Stimulated activated CD8-positive, alpha-beta memory T cell treated with anti-CD3 and anti-CD28 coated beads, Interleukin-12 subunit alpha, Interleukin-12 subunit beta, amount 100 ng/mL, for 24 hours (primary cell): ENCODE data around the gene FAM81B.

Experiments
- DNase-seq: peaks from one replicate; pipeline ENCODE4 v3.0.0-alpha.2; 2020; ENCODE audit errors: extremely low read depth

FAM81B gene

GRCh38 chr5:95401626-95402025 is 10.5 kb downstream of the FAM81B start:
- no peak for DNase-seq

GRCh38 chr5:95403996-95404395 is 12.8 kb downstream of the FAM81B start:
- no peak for DNase-seq

GRCh38 chr5:95406426-95407090 is 15.4 kb downstream of the FAM81B start:
- DNase-seq, result no peak

DNA sequence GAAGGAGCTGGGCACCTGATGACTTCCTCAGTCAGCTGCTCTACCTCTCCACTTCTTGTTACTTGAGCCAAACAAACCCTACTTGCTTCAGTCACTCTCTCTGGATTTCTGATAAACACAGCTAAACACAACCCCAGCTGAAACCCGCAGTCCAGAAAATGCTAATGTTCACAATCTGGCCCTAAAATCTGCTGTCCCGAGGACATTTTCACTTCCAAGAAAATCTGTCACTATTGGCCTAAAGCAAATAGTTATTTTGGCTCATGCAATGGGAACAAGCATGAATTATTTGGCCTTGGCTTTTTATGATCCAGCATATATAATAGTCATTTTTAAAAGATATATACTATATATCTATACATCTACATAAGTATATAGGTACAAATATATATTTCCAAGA is 19.1 kb downstream of the FAM81B start:
- DNase-seq, result no peak

GRCh38 chr5:95411474-95411873 is 20.3 kb downstream of the FAM81B start:
- DNase-seq, result no peak

DNA sequence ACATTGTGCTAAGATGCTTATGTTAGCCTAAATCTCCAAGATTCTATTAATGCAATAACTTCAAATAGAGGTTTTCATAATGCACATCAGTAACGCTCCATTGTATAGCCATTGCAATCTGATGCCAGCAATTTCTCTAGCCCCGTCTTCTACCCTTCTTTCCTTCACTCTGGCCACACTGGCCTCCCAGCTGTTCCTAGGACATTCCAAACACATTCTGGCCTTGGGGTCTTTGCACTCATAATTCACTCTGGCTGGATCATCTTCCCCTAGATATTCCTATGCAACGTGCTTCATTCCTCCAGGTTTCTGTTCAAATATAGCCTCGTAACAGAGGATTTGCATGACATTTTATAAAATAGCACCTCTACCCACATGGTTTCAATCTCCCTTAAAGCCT is 23.3 kb downstream of the FAM81B start:
- no peak for DNase-seq

DNA sequence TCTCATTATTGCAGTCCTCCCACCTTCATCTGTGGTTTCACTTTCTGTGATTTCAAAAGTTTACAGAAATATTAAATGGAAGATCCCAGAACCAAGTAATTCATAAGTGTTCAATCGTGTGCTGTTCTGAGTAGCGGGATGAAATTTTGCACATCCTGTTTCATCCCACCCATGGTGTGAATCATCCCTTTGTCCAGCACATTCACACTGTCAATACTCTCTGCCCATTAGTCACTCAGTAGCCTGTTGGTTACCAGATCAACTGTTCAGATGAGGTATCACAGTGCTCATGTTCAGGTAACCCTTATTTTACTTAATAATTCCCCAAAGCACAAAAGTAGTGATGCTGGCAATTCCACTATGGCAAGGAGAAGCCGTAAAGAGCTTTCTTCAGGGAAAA is 26.8 kb downstream of the FAM81B start:
- no peak for DNase-seq

- DNase-seq, result no peak
Measured at GRCh38 chr5:95422838-95423237, 31.7 kb downstream of the FAM81B start.

- no peak for DNase-seq
Measured at GRCh38 chr5:95424016-95424415, 32.9 kb downstream of the FAM81B start.

GRCh38 chr5:95424526-95424925 is 33.4 kb downstream of the FAM81B start:
- DNase-seq, result no peak

- no peak for DNase-seq
Measured at GRCh38 chr5:95426227-95426626, 35.1 kb downstream of the FAM81B start.

- DNase-seq, result no peak
Measured at GRCh38 chr5:95432779-95433178, 41.6 kb downstream of the FAM81B start.

- no peak for DNase-seq
Measured at GRCh38 chr5:95439801-95440493, 48.8 kb downstream of the FAM81B start.

DNA sequence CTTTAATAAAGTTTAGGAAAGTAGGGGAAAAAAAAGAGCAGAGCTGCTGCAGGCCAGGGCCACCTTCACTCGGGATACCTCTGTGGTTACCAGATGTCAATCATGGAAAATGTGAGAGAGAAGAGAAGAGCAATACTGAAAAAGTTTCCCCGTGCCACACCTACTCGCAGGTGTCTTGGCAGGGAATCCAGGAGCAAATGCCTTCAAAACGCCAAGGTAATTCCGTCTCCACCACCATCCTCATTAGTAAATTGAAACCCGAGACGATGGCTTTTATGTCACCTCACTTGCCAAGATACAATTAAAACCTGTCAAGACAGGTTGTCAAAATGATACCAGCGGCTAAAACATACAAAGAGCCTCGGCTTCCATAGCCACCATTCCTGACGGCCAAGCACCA is 49.7 kb downstream of the FAM81B start:
- DNase-seq, result no peak

GRCh38 chr5:95441636-95442035 is 50.5 kb downstream of the FAM81B start:
- DNase-seq, result no peak

- DNase-seq, result no peak
Measured at GRCh38 chr5:95445442-95445841, 54.3 kb downstream of the FAM81B start.

GRCh38 chr5:95445995-95446394 is 54.8 kb downstream of the FAM81B start:
- DNase-seq, result no peak

- DNase-seq, result no peak
Measured at GRCh38 chr5:95446560-95447221, 55.5 kb downstream of the FAM81B start.

GRCh38 chr5:95447961-95448360 is 56.8 kb downstream of the FAM81B start:
- no peak for DNase-seq

DNA sequence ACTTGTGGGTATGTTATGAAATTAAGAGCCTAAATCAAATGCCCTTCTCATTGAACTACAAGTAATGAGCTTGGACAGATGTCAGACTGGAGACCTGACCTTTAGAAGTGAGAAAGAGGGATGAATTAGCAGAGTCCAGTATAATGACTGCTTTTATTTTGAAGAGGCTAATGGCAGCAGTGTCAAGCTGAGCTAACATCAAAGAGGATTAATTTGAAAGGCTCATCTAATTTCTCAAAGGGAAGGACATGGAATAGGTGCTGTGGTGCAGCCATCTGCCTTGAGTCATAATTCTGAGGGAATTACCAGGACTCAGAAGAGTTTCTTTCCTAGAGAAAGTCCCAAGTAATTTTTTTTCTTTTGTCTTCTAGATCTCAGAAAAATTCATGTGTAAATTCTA is 57.6 kb downstream of the FAM81B start:
- DNase-seq, result no peak

GRCh38 chr5:95449460-95449859 is 58.3 kb downstream of the FAM81B start:
- no peak for DNase-seq

GRCh38 chr5:95454536-95454935 is 63.4 kb downstream of the FAM81B start:
- no peak for DNase-seq

DNA sequence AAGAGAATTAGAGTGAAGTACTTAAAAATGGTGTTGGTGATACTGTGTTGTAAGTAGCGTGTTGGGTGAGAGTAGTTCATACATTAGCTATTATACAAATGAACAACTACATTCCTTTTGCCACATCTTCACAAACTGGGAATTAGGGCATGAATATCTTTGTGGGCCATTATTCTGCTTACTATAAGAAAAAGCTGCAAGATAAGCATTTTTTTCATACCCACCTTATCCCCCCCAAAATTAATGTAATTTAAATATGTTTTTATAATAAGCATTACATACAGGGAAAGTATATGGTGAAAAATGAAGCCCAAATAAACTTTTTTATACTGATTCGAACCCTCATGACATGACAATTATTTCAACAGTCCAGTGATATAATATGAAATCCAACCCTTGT is 69.5 kb downstream of the FAM81B start:
- no peak for DNase-seq
